Measurements from ENCODE around the gene PALLD. TPM values are rescaled to one million over a fixed set of nuclear protein-coding genes. Genes with fewer than 3 reads are reported as not detected.

PALLD gene
- total RNA-seq, 8 experiments from 2014 or later = 15.5 to 50.3 (median 24.3) TPM

DNA sequence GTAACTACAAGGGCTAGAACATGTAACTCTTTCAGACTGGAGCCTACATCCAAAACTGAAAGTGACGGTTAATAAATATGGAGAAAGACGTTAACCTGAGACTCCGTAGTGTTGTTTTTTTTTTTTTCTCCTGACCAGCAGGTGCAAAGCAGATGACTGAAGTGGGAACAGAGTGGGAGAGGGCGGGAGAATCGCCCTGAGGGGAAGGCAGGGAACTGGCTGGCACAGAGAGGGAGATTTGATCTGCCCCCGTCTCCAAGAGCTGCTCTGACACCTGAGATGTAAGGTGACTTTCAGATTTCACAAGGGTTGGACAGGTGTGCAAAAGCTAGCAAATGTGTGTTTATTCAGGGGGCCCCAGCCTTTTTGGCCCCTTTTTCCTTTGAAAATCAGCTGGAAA, 180.2 kb downstream of the PALLD start:
- Histone ChIP-seq H3K27ac (no peak overlapping the region), H3K4me3 (no peak overlapping the region), H3K4me1 (replicated peaks in 1 of 2) (no peaks in the 10 kb centered on the region)
- no peak for ATAC-seq (replicated peaks in 6 of 8)
- WGBS, 10 experiments = 49 to 100% (median 76%) methylated on average over 1 to 5 of the region's 6 CpGs; no CpG with 5 or more reads in 4 of the 10 experiments
- in situ Hi-C loops (cut with MboI; ENCODE audit: low pct_unique_long_range_greater_than_20kb in 2 of 9, low sequenced_read_pairs in 9 of 9, unreplicated experiment in 9 of 9) = no loop called here

DNA sequence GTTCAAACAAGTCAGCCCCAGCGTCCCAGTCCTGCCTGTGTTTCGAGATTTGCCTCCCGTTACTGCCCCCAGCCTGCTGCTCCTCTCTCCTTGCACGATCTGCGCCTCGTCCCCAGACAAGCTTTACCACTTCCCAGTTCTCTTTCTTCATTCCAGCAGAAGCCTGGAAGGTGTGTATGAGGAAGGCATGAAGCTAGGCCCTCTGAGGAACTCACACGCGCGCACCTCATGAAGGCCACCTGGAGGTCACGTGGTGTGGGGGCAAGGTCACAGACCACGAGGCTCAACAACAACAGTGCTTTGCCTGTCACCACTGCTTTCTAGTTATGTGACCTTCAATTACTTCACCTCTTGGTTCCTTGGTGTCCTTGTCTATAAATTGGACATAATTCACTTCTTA, 181.0 kb downstream of the PALLD start:
- in situ Hi-C loops (cut with MboI; ENCODE audit: low pct_unique_long_range_greater_than_20kb in 2 of 9, low sequenced_read_pairs in 9 of 9, unreplicated experiment in 9 of 9) = no loop called here

DNA sequence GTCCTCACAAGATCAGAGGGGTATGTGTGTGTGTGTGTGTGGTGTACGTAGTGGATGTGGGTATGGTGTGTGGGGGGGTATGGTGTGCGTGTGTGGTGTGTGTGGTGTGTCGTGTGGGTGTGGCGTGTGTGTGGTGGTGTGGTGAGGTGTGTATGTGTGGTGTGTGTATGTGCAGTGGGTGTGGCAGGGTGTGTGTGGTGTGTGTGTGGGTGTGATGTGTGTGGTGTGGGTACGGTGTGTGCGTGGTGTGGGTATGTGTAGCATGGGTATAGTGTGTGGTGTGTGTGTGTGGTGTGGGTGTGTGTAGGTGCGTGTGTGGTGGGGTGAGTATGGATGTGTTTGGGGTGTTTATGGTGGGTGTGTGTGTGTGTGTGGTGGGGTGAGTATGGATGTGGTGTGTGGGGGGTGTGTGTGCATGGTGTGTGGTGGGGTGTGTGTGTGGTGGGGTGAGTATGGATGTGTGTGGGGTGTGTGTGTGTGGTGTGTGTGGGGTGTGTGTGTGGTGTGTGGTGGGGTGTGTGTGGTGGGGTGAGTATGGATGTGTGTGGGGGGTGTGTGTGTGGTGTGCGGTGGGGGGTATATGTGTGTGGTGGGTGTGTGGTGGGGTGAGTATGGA, 182.0 kb downstream of the PALLD start:
- ATAC-seq (replicated peaks in 6 of 8) = no peak
- in situ Hi-C loops (cut with MboI; ENCODE audit: low pct_unique_long_range_greater_than_20kb in 2 of 9, low sequenced_read_pairs in 9 of 9, unreplicated experiment in 9 of 9) = no loop called here
- no peak overlapping the region for H3K4me3 ChIP-seq
- WGBS, 10 experiments = 70 to 100% (median 86%) methylated on average over 1 to 5 of the region's 8 CpGs; no CpG with 5 or more reads in 5 of the 10 experiments
- H3K4me1 ChIP-seq (replicated peaks in 1 of 2) = no peaks in the 10 kb centered on the region
- H3K27ac ChIP-seq = no peak overlapping the region

More for the DNA sequence above, 181.0 kb downstream of the PALLD start:
- ATAC-seq (replicated peaks in 6 of 8) = no peak
- WGBS, 10 experiments = 87 to 100% (median 99%) methylated on average over 2 to 8 of the region's 11 CpGs; no CpG with 5 or more reads in 2 of the 10 experiments
- Histone ChIP-seq H3K27ac (no peak overlapping the region), H3K4me3 (no peak overlapping the region), H3K4me1 (replicated peaks in 1 of 2) (no peaks in the 10 kb centered on the region)

DNA sequence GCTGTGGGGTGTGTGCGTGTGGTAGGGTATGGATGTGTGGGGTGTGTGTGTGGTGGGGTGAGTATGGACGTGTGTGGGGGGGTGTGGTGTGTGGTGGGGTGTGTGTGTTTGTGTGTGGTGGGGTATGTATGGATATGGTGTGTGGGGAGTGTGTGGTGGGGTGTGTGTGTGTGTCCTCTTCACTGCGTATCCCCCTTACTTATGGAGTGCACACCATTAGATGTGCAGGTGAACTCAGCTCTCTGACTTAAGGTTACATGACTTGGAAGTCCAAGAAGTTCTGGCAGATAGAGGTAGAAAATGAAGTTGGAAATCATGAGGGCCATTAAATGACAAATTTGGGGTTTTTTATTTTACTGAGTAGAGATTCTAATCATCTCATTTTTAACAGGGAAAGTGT, 182.5 kb downstream of the PALLD start:
- no CpG with 5 or more reads among the region's 3 CpGs for WGBS, 10 experiments
- no peak overlapping the region for H3K4me3 ChIP-seq
- H3K4me1 ChIP-seq (replicated peaks in 1 of 2) = no peaks in the 10 kb centered on the region
- no peak overlapping the region for H3K27ac ChIP-seq
- ATAC-seq (replicated peaks in 6 of 8) = no peak
- in situ Hi-C loops (cut with MboI; ENCODE audit: low pct_unique_long_range_greater_than_20kb in 2 of 9, low sequenced_read_pairs in 9 of 9, unreplicated experiment in 9 of 9) = no loop called here

DNA sequence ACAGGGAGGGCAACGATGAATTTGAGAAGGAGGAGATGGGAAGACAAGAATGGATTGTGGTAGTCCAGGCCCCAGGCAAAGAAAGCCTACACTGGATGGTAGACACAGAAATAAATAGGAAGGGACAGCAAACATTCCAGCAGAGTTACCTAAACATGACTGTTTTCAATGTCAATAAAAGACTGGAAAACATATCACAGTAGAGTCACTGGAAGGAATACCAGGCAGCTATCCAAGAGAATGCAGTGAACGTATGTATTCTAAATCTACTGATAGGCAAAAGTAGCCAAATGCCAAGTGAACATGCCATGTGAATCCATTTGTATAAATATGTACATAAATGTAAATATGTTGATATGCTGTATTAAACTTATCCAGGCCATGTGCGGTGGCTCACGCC, 183.0 kb downstream of the PALLD start:
- in situ Hi-C loops (cut with MboI; ENCODE audit: low pct_unique_long_range_greater_than_20kb in 2 of 9, low sequenced_read_pairs in 9 of 9, unreplicated experiment in 9 of 9) = no loop called here
- ATAC-seq (replicated peaks in 6 of 8) = peak in 4 of 8 experiments; percentile 16 to 91 (median 55)
- Histone ChIP-seq H3K27ac (no peak overlapping the region), H3K4me3 (no peak overlapping the region), H3K4me1 (replicated peaks in 1 of 2) (no peaks in the 10 kb centered on the region)
- 45 to 100% (median 72%) methylated on average over 1 to 4 of the region's 4 CpGs; no CpG with 5 or more reads in 2 of the 10 experiments for WGBS, 10 experiments

DNA sequence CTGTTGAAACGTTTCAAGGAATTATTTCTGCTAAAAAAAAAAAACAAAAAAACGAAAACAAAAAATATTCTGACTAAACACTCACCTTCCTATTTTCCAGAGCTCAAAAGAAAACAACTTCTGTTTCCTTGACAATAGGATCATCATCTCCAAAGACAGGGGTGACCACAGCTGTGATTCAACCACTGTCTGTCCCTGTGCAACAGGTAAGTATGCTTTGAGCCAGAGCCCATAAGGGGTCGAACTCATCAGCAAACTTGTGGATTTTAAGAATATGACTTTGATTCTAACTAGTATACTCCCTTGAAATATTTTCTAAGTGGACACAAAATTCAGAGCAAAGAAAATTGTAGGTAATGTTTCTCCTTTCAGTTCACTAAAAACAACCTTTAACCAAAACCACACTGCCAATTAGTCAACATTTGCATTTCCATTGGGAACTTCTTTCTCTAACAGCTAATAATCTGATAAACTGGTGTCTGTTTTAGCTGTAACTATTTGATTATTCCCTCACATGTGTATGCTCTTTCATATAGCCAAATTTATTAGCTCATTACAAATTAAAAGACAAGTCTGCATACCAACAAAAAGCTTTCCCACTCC, 186.1 kb downstream of the PALLD start:
- Histone ChIP-seq H3K4me3 (no peak overlapping the region), H3K4me1 (replicated peaks in 1 of 2) (no peaks in the 10 kb centered on the region), H3K27ac (no peak overlapping the region)
- 52 to 83% (median 75%) methylated on average over 1 to 3 of the region's 3 CpGs; no CpG with 5 or more reads in 1 of the 10 experiments for WGBS, 10 experiments
- no peak for ATAC-seq (replicated peaks in 6 of 8)
- in situ Hi-C loops (cut with MboI; ENCODE audit: low pct_unique_long_range_greater_than_20kb in 2 of 9, low sequenced_read_pairs in 9 of 9, unreplicated experiment in 9 of 9) = no loop called here

DNA sequence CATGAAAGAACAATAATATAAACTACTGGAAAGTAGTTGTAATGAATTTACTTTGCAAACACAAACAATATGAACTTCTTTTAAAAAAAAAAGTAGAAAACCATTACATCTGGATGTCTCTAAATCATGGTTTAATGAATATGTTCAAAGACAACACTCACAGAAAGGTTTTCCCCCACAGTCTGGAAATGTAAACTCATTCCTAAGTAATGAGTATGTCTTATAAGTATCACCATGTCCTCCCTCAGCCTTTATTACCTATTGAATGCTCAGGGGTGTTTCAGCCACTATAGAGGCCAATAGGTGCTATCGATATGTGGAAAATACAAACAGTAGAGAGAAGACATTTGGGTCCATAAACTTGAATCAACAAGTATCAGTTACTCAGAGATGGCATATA, 186.7 kb downstream of the PALLD start:
- Histone ChIP-seq H3K4me1 (replicated peaks in 1 of 2) (no peaks in the 10 kb centered on the region), H3K27ac (no peak overlapping the region), H3K4me3 (no peak overlapping the region)
- 0 to 100% (median 100%) methylated on average over 1 of the region's 1 CpG; no CpG with 5 or more reads in 2 of the 10 experiments for WGBS, 10 experiments
- no peak for ATAC-seq (replicated peaks in 6 of 8)
- in situ Hi-C loops (cut with MboI; ENCODE audit: low pct_unique_long_range_greater_than_20kb in 2 of 9, low sequenced_read_pairs in 9 of 9, unreplicated experiment in 9 of 9) = no loop called here

DNA sequence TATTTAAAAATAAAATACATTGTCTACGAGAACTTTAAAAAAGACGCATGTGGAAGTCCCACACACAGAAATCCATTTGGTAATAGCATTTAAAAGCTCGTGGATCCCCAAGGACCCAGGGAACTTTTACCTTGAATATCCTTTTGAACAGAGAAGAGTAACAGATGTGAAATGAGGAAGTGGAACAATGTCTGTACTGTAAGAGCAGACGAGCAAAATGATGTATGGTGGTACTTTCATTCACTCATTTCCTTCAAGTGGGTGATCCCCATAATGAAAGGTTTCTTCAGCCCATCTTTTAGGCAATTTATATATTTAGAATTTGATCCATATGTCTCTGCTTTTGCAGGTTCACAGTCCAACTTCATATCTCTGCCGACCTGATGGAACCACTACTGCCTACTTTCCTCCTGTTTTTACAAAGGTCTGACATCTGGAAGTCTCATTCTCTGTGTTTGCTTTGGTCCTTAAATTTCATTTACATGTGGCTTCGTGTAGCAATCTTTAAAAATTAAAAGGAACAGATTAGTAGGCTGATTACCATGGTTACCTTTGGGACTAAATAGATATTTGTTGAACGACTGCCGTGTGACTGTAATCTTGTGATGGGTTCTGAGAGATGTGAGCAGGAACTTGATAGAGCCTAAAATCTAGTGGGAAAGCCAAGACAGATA, 188.4 kb downstream of the PALLD start:
- Histone ChIP-seq H3K4me1 (replicated peaks in 1 of 2) (no peaks in the 10 kb centered on the region), H3K27ac (no peak overlapping the region), H3K4me3 (no peak overlapping the region)
- no peak for ATAC-seq (replicated peaks in 6 of 8)
- 48 to 89% (median 80%) methylated on average over 2 to 8 of the region's 8 CpGs for WGBS, 10 experiments
- in situ Hi-C loops (cut with MboI; ENCODE audit: low pct_unique_long_range_greater_than_20kb in 2 of 9, low sequenced_read_pairs in 9 of 9, unreplicated experiment in 9 of 9) = no loop called here

DNA sequence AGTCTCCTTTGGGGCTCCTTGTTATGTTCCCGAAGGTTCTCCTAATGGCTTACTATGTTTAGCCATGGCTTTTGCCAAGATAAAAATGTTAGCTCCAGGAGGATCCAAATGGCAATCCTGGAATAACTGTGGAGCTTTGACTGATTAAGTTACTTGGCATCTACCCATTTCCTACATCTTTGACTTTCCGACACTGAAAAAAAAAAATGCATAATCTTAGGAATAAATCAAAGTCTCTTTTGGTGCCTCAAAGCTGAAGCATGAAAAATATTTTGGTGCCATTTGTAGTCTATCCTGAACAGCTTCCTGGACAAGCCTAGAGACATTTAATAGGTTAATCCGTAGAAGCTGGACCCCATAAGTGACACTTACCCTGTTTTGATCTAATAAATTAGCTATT, 191.7 kb downstream of the PALLD start:
- no peak overlapping the region for H3K4me3 ChIP-seq
- WGBS, 10 experiments = 87 to 100% (median 95%) methylated on average over 1 to 3 of the region's 3 CpGs; no CpG with 5 or more reads in 1 of the 10 experiments
- ATAC-seq (replicated peaks in 6 of 8) = no peak
- no peak overlapping the region for H3K27ac ChIP-seq
- H3K4me1 ChIP-seq (replicated peaks in 1 of 2) = peaks cover 2 to 10% of the 10 kb centered on the region in 2 donors
- in situ Hi-C loops (cut with MboI; ENCODE audit: low pct_unique_long_range_greater_than_20kb in 2 of 9, low sequenced_read_pairs in 9 of 9, unreplicated experiment in 9 of 9) = no loop called here

DNA sequence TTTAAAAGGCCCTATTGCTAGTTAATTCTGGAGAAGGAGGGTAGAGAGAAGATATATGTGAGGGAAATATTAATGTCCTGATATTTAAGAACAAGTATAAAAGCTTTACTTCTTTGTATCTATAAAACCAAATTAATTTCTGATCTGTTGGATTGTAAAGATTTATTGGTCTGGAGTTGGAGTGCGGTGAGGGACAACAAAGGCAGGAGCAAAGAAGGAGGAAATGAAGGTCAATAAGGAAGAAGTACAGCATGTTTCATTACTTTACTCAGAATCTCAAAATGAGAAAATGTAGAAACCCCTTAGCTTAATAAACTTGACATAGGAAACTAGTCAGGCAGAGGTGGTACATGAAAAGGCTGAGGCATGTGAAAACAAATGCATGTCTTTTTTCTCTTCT, 192.9 kb downstream of the PALLD start:
- ATAC-seq (replicated peaks in 6 of 8) = no peak
- in situ Hi-C loops (cut with MboI; ENCODE audit: low pct_unique_long_range_greater_than_20kb in 2 of 9, low sequenced_read_pairs in 9 of 9, unreplicated experiment in 9 of 9) = no loop called here
- no peak overlapping the region for H3K4me3 ChIP-seq
- H3K4me1 ChIP-seq (replicated peaks in 1 of 2) = peaks cover 4 to 10% of the 10 kb centered on the region in 2 donors
- no peak overlapping the region for H3K27ac ChIP-seq
- WGBS, 10 experiments = 71 to 100% (median 100%) methylated on average over 1 of the region's 1 CpG; no CpG with 5 or more reads in 3 of the 10 experiments

DNA sequence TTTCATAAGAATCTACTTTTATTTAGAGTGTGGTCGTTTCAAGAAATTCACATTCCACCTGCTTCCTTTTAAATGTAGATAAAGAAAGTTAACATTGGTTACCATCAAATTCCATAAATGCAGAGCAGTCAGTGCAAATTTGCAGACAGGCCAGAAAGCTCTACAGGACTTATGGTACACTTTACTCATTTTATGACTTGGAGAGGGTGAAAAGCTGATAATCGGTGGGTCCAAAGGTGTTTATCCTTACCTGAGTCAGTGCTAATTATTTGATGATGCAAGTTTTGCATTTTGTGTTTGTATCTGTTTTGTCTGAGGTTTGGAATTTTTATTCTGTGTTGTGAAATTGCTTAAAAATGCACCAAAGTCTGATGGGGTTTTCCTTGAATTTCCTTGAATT, 193.3 kb downstream of the PALLD start:
- H3K4me1 ChIP-seq (replicated peaks in 1 of 2) = peaks cover 5 to 10% of the 10 kb centered on the region in 2 donors
- ATAC-seq (replicated peaks in 6 of 8) = no peak
- no peak overlapping the region for H3K27ac ChIP-seq
- H3K4me3 ChIP-seq = no peak overlapping the region
- WGBS, 10 experiments = 0 to 80% (median 55%) methylated on average over 1 to 2 of the region's 2 CpGs; no CpG with 5 or more reads in 1 of the 10 experiments
- in situ Hi-C loops (cut with MboI; ENCODE audit: low pct_unique_long_range_greater_than_20kb in 2 of 9, low sequenced_read_pairs in 9 of 9, unreplicated experiment in 9 of 9) = no loop called here

DNA sequence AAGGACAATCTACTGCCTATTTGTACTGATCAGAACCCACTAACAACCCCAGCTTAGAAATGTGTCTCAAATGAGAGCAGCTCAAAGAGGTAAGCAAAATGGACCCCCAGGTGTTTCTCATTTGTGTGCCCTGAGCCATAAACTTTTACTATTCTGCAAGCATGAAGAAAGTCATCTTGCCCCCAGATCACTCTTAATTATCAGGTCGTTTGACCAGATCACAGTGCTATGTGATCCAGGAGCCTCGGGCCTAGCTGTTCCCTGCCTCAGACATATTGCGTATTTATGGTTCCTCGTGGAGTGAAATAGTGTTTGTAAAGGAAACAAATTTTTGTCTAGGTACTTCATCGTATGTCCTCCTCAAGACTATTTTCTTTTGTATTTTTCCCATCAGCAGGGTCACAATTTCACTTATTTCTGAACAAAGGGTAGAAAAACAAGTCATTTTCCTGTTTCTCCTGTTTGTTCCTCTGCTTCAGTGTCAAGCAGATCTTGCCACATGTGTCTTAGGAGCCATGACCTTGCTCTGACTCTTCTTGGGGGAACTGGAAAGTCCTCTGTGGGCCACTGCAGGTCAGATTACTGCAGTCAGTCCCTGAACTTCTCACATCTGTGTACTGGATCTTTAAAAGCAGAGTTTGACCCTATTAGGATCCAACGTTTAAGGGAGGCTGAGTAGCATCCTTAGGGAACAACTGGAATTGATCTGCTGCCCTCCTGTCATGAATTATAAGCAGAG, 194.9 kb downstream of the PALLD start:
- H3K4me3 ChIP-seq = no peak overlapping the region
- in situ Hi-C loops (cut with MboI; ENCODE audit: low pct_unique_long_range_greater_than_20kb in 2 of 9, low sequenced_read_pairs in 9 of 9, unreplicated experiment in 9 of 9) = no loop called here
- no peak for ATAC-seq (replicated peaks in 6 of 8)

More for the DNA sequence above, 194.9 kb downstream of the PALLD start:
- WGBS, 10 experiments = 40 to 100% (median 83%) methylated on average over 1 to 6 of the region's 6 CpGs; no CpG with 5 or more reads in 1 of the 10 experiments
- H3K27ac ChIP-seq = no peak overlapping the region
- H3K4me1 ChIP-seq (replicated peaks in 1 of 2) = peaks cover 5 to 10% of the 10 kb centered on the region in 2 donors
